OCI-LY7 (cell line): ENCODE results near the gene GMEB2. TPM values are rescaled to one million over a fixed set of nuclear protein-coding genes. Genes with fewer than 3 reads are reported as not detected.

Experiments used
- BruUV-seq: library from RNA; stranded (reverse); fragments of 400-500 nt; replicated peaks from 2 replicates; lab custom pipeline; 2021; lab: Mats Ljungman, UMichigan
- CTCF ChIA-PET: fragments of 300-600 bp; sonication (Branson Sonifier 250); formaldehyde crosslinking; loops from one replicate; lab custom pipeline; 2022; ENCODE audit warnings: antibody characterized with exemption; ENCODE audit not compliant: unreplicated experiment; lab: Charles Lee
- POLR2A ChIA-PET: fragments of 300-600 bp; sonication (Branson Sonifier 250); formaldehyde crosslinking; loops from one replicate; lab custom pipeline; 2022; ENCODE audit warnings: antibody characterized with exemption; lab: Charles Lee
- DNase-seq: peaks from one replicate; pipeline ENCODE4 v3.0.0-alpha.2; 2015; ENCODE audit warnings: low spot score
- H2AFZ ChIP-seq: fragments of 200-600 bp; sonication (generic), shearing (Covaris generic); 2 replicates; pipeline ENCODE4 v1.6.1; 2014; ENCODE audit warnings: mild to moderate bottlenecking, antibody characterized with exemption, low read length, moderate library complexity
- H3K27ac ChIP-seq: fragments of 200-600 bp; sonication (generic); 2 replicates; pipeline ENCODE4 v1.5.1; 2014; ENCODE audit warnings: mixed run types, low read depth, mild to moderate bottlenecking, moderate library complexity, low read length, inconsistent platforms; ENCODE audit not compliant: poor library complexity, severe bottlenecking
- H3K36me3 ChIP-seq: fragments of 200-600 bp; sonication (generic); 2 replicates; pipeline ENCODE4 v1.6.1; 2014; ENCODE audit warnings: mild to moderate bottlenecking, antibody characterized with exemption, low read length, moderate library complexity, mixed read lengths; ENCODE audit not compliant: insufficient read depth
- H3K4me1 ChIP-seq: fragments of 200-600 bp; sonication (generic); 2 replicates; pipeline ENCODE4 v1.5.1; 2014; ENCODE audit warnings: mild to moderate bottlenecking, low read length; ENCODE audit not compliant: insufficient read depth, poor library complexity, severe bottlenecking
- H3K4me2 ChIP-seq: fragments of 200-600 bp; sonication (generic); 2 replicates; pipeline ENCODE4 v1.6.1; 2014; ENCODE audit warnings: mild to moderate bottlenecking, low read length
- H3K4me3 ChIP-seq: fragments of 200-600 bp; sonication (generic); 2 replicates; pipeline ENCODE4 v1.5.1; 2014; ENCODE audit warnings: mild to moderate bottlenecking, low read depth, low read length; ENCODE audit not compliant: poor library complexity, severe bottlenecking
- H3K79me2 ChIP-seq: fragments of 200-600 bp; sonication (generic); 2 replicates; pipeline ENCODE4 v1.6.1; 2016; ENCODE audit warnings: low read depth, mild to moderate bottlenecking, low read length, moderate library complexity, mixed read lengths; ENCODE audit not compliant: insufficient read depth
- H3K9me2 ChIP-seq: fragments of 200-600 bp; sonication (generic); 2 replicates; pipeline ENCODE4 v1.6.1; 2016; ENCODE audit warnings: mild to moderate bottlenecking, low read length, mixed read lengths; ENCODE audit not compliant: insufficient read depth
- H3K9me3 ChIP-seq: fragments of 200-600 bp; sonication (generic); 2 replicates; pipeline ENCODE4 v1.6.1; 2014; ENCODE audit warnings: mild to moderate bottlenecking, mixed run types, low read length, mixed read lengths
- H4K20me1 ChIP-seq: fragments of 200-600 bp; sonication (generic); 2 replicates; pipeline ENCODE4 v1.6.1; 2014; ENCODE audit warnings: mild to moderate bottlenecking, antibody characterized with exemption, low read length, moderate library complexity, mixed read lengths; ENCODE audit not compliant: insufficient read depth
- CTCF ChIP-seq: fragments of 200-600 bp; sonication (generic); conservative IDR thresholded peaks from 2 replicates; pipeline ENCODE4 v1.5.1; 2014; ENCODE audit warnings: mild to moderate bottlenecking, antibody characterized with exemption, low read length, moderate library complexity, mixed read lengths
- EZH2phosphoT487 ChIP-seq: fragments of 200-600 bp; sonication (generic); IDR thresholded peaks from 2 replicates; pipeline ENCODE4 v1.6.1; 2018; ENCODE audit warnings: low read depth, borderline replicate concordance, mild to moderate bottlenecking, mixed run types, antibody characterized with exemption, low read length, moderate library complexity, mixed read lengths
- intact Hi-C: fragments of 100-400 bp; cut with micrococcal nuclease; formaldehyde crosslinking; loops from one replicate; pipeline ENCODE4 v1.10.0; 2022; ENCODE audit not compliant: unreplicated experiment
- total RNA-seq, 2 experiments: library from RNA; depleted of rRNA in 1 of 2; stranded (reverse); fragments of >200 nt in 1 of 2; shearing (Covaris generic) in 1 of 2; gene quantifications; 2 replicates each; pipeline ENCODE4 v1.2.3, GENCODE V29; 2014 to 2022

The GMEB2 gene
- total RNA-seq, 2 experiments from 2014 or later: 15.6 TPM

- ChIA-PET POLR2A (no interaction called here), CTCF (no interaction called here)
- peaks cover 36% of the 10 kb centered on the region for H3K4me1 ChIP-seq
- no peak overlapping the region for H3K4me3 ChIP-seq
- H3K9me3 ChIP-seq: no peaks in the 10 kb centered on the region
- DNase-seq: no peak
- H3K27ac ChIP-seq: no peak overlapping the region
- H3K36me3 ChIP-seq: no peaks in the 10 kb centered on the region
- H3K79me2 ChIP-seq: no peaks in the 10 kb centered on the region
- H2AFZ ChIP-seq: no peak overlapping the region
- H3K4me2 ChIP-seq: no peak overlapping the region
- no peaks in the 10 kb centered on the region for H4K20me1 ChIP-seq
- no TSS peak for BruUV-seq
- no peaks in the 10 kb centered on the region for H3K9me2 ChIP-seq
- intact Hi-C loops: no loop called here
- TF ChIP-seq CTCF: no peak
- no peak for TF ChIP-seq EZH2phosphoT487
These were observed 86.3 kb downstream of the GMEB2 start for GRCh38 chr20:63540417-63541186.

- ChIA-PET POLR2A (interaction anchor here (2.6 kb wide), 1 partner anchor 102 kb away, joined by 13 read pairs; no protein-coding TSS in a partner anchor), CTCF (no interaction called here)
- no TSS peak for BruUV-seq
- Histone ChIP-seq H3K4me1 (peaks cover 30% of the 10 kb centered on the region), H3K9me3 (no peaks in the 10 kb centered on the region), H4K20me1 (no peaks in the 10 kb centered on the region), H3K36me3 (no peaks in the 10 kb centered on the region), H3K79me2 (no peaks in the 10 kb centered on the region), H3K9me2 (no peaks in the 10 kb centered on the region), H2AFZ (no peak overlapping the region), H3K27ac (no peak overlapping the region), H3K4me3 (no peak overlapping the region), H3K4me2 (no peak overlapping the region)
- intact Hi-C loops: loop anchor here (2.0 to 10.0 kb wide), 4 partner anchors 88 to 433 kb away; partner anchors contain the start of genes ABHD16B, DNAJC5, GMEB2 and TPD52L2
- no peak for DNase-seq
- TF ChIP-seq EZH2phosphoT487 (no peak), CTCF (no peak)
These were observed 87.2 kb downstream of the GMEB2 start for GRCh38 chr20:63539441-63540370.
